OCI-LY3 (cell line): Measurements from ENCODE around the gene TRPM5.

ENCODE experiments used
- H2AFZ ChIP-seq: fragments of 200-600, 300-600 bp; shearing (Covaris generic); 2 replicates; pipeline ENCODE4 v1.6.0; 2014; ENCODE audit warnings: antibody characterized with exemption, low read depth, low read length
- H3K27ac ChIP-seq: fragments of 200-600, 300-600 bp; sonication (generic); 2 replicates; pipeline ENCODE4 v1.5.1; 2014; ENCODE audit warnings: mild to moderate bottlenecking, low read length, moderate library complexity, mixed read lengths
- H3K27me3 ChIP-seq: fragments of 200-600, 300-600 bp; sonication (generic); 2 replicates; pipeline ENCODE4 v1.6.1; 2014; ENCODE audit warnings: low read depth, low read length, mixed read lengths
- H3K36me3 ChIP-seq: fragments of 200-600, 300-600 bp; sonication (generic); replicated peaks from 2 replicates; pipeline ENCODE3; 2014; ENCODE audit warnings: low read depth, low read length, mixed read lengths
- H3K4me1 ChIP-seq: fragments of 300-600, 200-600 bp; sonication (generic); 2 replicates; pipeline ENCODE4 v1.6.1; 2014; ENCODE audit warnings: low read length, mixed read lengths
- H3K4me2 ChIP-seq: fragments of 200-600, 300-600 bp; sonication (generic); 2 replicates; pipeline ENCODE4 v1.6.1; 2014; ENCODE audit warnings: low read length, mixed read lengths
- H3K4me3 ChIP-seq: fragments of 300-600, 200-600 bp; sonication (generic); 2 replicates; pipeline ENCODE4 v1.5.1; 2014; ENCODE audit warnings: antibody characterized with exemption, mild to moderate bottlenecking, low read length, moderate library complexity
- H3K79me2 ChIP-seq: fragments of 300-600, 200-600 bp; shearing (Covaris generic); 2 replicates; pipeline ENCODE4 v1.6.1; 2014; ENCODE audit warnings: mild to moderate bottlenecking, low read length, mixed read lengths
- H3K9ac ChIP-seq: fragments of 300-600, 200-600 bp; shearing (Covaris generic); 2 replicates; pipeline ENCODE4 v1.6.0; 2014; ENCODE audit warnings: mild to moderate bottlenecking, low read length, moderate library complexity
- H3K9me3 ChIP-seq: fragments of 200-600, 300-600 bp; shearing (Covaris generic); 2 replicates; pipeline ENCODE4 v1.6.1; 2014; ENCODE audit warnings: low read length, mixed read lengths; ENCODE audit not compliant: insufficient read depth
- H4K20me1 ChIP-seq: fragments of 200-600, 300-600 bp; sonication (generic); 2 replicates; pipeline ENCODE4 v1.6.1; 2016; ENCODE audit warnings: low read length, mixed read lengths; ENCODE audit not compliant: insufficient read depth
- EZH2phosphoT487 ChIP-seq: fragments of 200-600 bp; shearing (Covaris generic); IDR thresholded peaks from 2 replicates; pipeline ENCODE4 v1.6.1; 2018; ENCODE audit warnings: antibody characterized with exemption, mixed run types, low read depth
- TF ChIP-seq, protein P1 (sequence below): fragments of 200-600, 300-600 bp; sonication (generic); IDR thresholded peaks from 2 replicates; pipeline ENCODE4 v1.5.1; 2014; ENCODE audit warnings: antibody characterized with exemption, low read length, low read depth

TRPM5 gene

DNA sequence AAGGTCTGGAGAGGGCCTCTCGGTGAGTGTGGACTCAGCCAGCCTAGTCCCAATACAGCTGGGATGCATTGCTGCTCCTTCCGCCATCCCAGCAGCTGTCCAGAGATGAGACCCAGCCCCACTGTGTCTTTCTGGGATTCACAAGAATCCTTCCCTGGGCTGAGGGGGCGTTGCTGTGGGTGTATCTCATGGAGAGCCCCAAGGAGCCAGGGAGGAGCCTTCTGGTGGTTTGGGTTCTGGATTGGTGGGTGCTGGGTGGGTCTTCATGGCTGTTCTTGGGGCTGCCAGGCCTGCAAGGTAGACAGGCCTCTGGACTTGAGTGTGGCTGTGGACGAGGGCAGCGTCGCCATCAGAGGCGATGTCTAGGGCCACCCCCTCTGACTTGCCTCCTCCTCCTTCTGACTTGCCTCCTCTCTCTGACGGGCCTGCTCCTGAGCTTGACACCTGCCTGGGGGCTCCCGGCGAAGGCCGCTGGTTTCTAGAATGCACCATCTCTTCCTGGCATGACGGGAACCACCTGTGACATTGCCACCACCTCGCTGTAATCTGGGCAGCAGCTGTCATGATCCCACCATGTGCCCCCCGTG, 17.7 kb upstream of the TRPM5 start:
- Histone ChIP-seq H3K27ac (no peak overlapping the region), H3K79me2 (no peaks in the 10 kb centered on the region), H3K9ac (no peak overlapping the region), H4K20me1 (no peaks in the 10 kb centered on the region), H3K4me3 (no peak overlapping the region), H3K27me3 (no peaks in the 10 kb centered on the region), H3K9me3 (no peaks in the 10 kb centered on the region), H3K4me1 (no peaks in the 10 kb centered on the region), H3K36me3 (no peaks in the 10 kb centered on the region), H2AFZ (no peak overlapping the region), H3K4me2 (no peak overlapping the region)
- TF ChIP-seq, protein P1, sequence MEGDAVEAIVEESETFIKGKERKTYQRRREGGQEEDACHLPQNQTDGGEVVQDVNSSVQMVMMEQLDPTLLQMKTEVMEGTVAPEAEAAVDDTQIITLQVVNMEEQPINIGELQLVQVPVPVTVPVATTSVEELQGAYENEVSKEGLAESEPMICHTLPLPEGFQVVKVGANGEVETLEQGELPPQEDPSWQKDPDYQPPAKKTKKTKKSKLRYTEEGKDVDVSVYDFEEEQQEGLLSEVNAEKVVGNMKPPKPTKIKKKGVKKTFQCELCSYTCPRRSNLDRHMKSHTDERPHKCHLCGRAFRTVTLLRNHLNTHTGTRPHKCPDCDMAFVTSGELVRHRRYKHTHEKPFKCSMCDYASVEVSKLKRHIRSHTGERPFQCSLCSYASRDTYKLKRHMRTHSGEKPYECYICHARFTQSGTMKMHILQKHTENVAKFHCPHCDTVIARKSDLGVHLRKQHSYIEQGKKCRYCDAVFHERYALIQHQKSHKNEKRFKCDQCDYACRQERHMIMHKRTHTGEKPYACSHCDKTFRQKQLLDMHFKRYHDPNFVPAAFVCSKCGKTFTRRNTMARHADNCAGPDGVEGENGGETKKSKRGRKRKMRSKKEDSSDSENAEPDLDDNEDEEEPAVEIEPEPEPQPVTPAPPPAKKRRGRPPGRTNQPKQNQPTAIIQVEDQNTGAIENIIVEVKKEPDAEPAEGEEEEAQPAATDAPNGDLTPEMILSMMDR, result no peak
- no peak for TF ChIP-seq EZH2phosphoT487

DNA sequence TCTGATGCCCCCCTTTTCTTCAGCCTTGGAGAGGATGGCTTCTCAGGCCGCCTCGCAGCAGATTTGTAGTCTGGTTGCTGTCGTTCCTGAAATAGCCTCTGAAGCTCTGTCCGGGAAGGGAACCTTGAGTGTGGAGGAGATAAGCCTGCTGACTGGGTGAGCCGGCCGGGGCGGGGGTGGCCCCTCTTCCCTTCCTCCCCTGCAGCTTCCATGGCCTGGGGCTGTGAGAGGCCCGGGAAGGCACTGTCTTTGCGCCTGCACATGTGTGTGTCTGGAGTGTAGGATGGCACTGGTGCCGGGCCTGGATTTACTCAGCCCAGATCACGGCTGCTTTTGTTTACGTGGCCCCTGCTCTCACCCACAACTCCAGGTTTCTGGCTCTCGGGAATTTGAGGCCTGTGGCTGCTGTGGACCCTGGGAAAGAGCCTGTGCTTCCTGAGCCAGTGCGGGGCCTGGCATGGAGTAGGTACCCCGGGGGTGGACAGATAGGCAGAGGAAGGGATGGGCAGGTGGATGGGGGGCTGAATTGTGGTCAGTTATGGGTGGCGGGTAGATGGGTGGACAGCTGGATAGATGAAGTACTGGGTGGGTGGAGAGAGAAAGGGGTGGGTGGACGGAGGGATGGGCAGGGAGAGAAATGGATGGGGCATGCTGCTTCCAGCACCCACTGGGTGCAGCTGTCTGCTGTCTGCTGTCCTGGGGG, 17.1 kb upstream of the TRPM5 start:
- Histone ChIP-seq H3K36me3 (no peaks in the 10 kb centered on the region), H3K9me3 (no peaks in the 10 kb centered on the region), H3K4me2 (no peak overlapping the region), H3K9ac (no peak overlapping the region), H4K20me1 (no peaks in the 10 kb centered on the region), H2AFZ (no peak overlapping the region), H3K79me2 (no peaks in the 10 kb centered on the region), H3K27ac (no peak overlapping the region), H3K4me1 (no peaks in the 10 kb centered on the region), H3K4me3 (no peak overlapping the region), H3K27me3 (no peaks in the 10 kb centered on the region)
- no peak for TF ChIP-seq EZH2phosphoT487
- TF ChIP-seq, protein P1, result no peak

DNA sequence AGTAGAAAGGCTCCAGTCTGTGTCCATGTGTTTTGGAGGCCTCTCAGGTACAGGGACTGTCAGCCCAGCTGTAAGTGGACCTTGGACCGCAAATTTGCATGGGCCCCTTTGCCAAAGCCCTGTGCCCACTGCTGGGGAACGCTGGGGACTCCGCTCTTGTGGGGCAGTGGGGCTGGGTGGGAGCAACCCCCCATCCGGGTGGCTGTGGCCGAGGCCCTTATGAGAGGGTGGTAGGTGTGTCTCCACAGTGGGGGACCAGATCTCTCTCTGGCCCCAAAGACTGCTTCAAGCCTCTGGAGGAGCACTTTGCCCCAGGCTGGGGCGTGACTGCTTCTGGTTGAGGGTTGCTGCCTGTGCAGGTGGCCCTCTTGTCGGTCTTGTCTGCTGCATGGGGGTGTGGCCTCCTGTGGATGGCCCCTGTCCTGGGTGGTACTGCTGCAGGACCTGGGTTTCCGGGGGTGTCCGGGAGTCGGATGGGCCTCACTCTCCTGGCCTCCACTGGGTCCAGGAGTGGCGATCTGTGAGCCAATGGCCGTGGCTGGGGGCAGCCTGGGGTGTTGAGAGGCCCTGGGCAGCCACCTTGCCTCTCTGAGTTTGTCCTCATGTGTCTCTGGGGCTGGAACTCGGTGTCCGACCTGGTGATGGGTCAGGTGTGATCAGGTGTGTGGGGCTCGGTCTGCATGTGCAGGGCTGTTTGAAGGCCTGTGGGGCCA, 16.4 kb upstream of the TRPM5 start:
- Histone ChIP-seq H4K20me1 (no peaks in the 10 kb centered on the region), H3K4me1 (no peaks in the 10 kb centered on the region)

DNA sequence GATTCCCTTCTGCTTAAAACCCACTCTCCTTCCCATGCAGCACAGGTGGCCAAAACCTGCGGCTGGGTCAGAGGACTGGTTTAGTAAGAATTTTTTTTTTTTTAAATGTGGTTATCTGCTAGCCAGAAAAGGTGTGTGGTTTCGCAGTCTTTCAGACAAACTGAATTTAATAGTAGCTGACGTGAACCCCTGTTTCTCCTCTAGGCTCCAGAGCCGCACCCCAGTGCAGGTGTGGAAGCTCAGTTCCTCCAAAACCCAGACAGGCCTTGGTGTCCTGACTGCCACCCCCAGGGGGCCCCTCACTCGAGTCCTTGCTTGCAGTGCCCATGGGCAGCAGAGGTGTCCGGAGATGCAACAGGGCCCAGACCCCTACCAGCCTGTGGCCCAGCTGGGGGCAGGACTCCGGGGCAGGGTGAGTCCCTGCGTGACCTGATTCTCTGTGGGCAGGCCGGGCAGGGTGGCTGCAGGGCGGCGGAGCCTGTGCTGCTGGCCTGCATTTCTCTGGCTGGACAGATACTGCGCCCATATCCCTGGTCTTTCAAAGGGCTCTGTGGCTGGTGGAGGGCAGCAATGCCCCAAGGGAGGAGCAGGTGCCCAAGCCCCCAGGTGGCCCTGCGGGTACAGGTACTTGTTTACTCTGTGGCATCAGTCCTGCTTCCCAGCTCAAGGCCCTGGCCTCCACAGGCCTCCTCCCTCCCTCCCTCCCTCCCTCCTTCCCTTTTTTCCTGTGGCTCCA, 15.7 kb upstream of the TRPM5 start:
- no peaks in the 10 kb centered on the region for H3K4me1 ChIP-seq
- no peak overlapping the region for H3K27ac ChIP-seq
- H3K79me2 ChIP-seq, result no peaks in the 10 kb centered on the region
- no peak overlapping the region for H3K4me2 ChIP-seq
- H4K20me1 ChIP-seq, result no peaks in the 10 kb centered on the region
- no peaks in the 10 kb centered on the region for H3K9me3 ChIP-seq
- H3K27me3 ChIP-seq, result no peaks in the 10 kb centered on the region
- H2AFZ ChIP-seq, result no peak overlapping the region
- no peak overlapping the region for H3K4me3 ChIP-seq
- no peak overlapping the region for H3K9ac ChIP-seq
- H3K36me3 ChIP-seq, result no peaks in the 10 kb centered on the region
- TF ChIP-seq EZH2phosphoT487, result no peak
- TF ChIP-seq, protein P1, result no peak

More for the DNA sequence above, 16.4 kb upstream of the TRPM5 start:
- H3K9me3 ChIP-seq, result no peaks in the 10 kb centered on the region
- no peak for TF ChIP-seq EZH2phosphoT487
- H3K4me2 ChIP-seq, result no peak overlapping the region
- H3K9ac ChIP-seq, result no peak overlapping the region
- H3K27me3 ChIP-seq, result no peaks in the 10 kb centered on the region
- no peak overlapping the region for H3K27ac ChIP-seq
- no peaks in the 10 kb centered on the region for H3K36me3 ChIP-seq
- no peak overlapping the region for H3K4me3 ChIP-seq
- H3K79me2 ChIP-seq, result no peaks in the 10 kb centered on the region
- H2AFZ ChIP-seq, result no peak overlapping the region
